Measurements from ENCODE around the gene POU2AF3.

DNA sequence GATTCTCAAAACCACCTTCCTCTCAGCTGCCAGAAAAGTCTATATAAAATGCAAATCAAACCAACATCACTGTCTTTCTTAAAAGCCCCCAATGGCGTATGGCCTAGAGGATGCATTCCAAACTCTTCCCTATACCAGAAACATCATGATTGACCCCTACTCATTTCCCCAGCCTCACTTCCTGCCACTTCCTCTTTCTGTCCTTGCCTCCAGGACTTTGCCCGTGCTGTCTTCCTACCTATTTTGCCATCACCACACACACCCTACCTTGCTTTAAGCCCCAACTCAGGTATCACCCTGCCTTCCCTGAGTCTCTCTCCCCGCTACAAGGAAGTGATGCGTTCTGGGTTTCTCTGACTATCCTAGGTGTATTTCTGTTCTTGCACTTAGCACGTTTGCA, 44.7 kb upstream of the POU2AF3 start:
- TF ChIP-seq CTCF (IDR thresholded peaks at IDR 0.05) (no peak), ZFX (IDR thresholded peaks at IDR 0.05; ENCODE audit: borderline replicate concordance) (no peak)

All from 22Rv1 (cell line).